ENCODE measurements around the gene NDOR1. TPM values are rescaled to one million over a fixed set of nuclear protein-coding genes. Genes with fewer than 3 reads are reported as not detected.

Gene NDOR1
- total RNA-seq, 1 experiment from 2014 or later: 31.8 TPM

DNA sequence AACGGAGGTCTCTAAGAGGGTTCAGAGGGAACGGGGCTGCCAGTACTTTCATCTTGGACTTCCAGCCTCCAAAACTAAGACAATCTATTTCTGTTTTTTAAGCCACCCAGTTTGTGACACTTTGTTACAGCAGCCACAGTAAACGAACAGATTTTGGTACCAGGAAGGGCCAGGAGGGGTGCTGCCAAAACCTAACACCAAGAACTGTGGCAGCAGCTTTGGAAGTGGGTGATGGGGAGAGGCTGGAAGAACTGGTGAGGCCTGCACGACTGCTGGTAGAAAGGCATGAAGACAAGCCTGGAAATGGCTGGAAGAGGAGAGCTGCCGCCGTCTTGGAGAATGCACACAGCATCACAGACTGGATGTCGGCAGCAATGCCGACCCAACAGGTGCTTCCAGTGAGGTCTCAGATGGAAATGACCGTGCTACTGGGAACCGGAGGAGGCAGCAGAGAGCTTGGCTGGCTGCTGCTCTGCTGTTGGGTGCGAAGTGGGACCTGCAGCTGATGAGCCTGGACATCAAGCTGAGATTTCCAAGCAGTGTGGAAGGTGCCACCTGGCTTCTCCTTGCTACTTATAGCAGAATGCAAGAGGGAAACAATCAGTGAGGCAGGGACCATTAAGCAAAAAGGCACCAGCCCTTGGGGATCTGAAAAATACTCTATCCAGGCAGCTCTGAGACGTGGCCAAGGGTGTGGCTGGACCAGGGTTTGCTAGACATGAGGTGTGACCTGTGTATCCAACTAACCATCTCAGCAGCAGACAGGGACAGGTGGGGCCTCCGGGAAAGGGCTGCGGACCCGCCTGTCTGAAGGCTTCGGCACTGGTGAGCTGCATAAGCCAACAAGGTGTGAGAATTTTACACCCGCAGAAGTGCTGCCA is 29.0 kb upstream of the NDOR1 start:
- H3K36me3 Mint-ChIP-seq (ENCODE audit: insufficient read depth, unreplicated experiment): peaks cover 40% of the 10 kb centered on the region
- no peak overlapping the region for H3K4me3 Mint-ChIP-seq (ENCODE audit: unreplicated experiment)
- H3K27me3 Mint-ChIP-seq (ENCODE audit: insufficient read depth, unreplicated experiment): no peaks in the 10 kb centered on the region
- intact Hi-C loops (cut with micrococcal nuclease; ENCODE audit: unreplicated experiment): no loop called here
- DNase-seq: peak; percentile 65 to 71
- Histone ChIP-seq H3K36me3 (ENCODE audit: control insufficient read depth, insufficient read depth, low read length) (no peaks in the 10 kb centered on the region), H3K4me3 (ENCODE audit: low read depth, low read length) (no peak overlapping the region), H3K27me3 (replicated peaks; ENCODE audit: control insufficient read depth, insufficient read depth, low read length) (no peaks in the 10 kb centered on the region), H3K9me3 (no peaks in the 10 kb centered on the region), H3K4me1 (0 out of 2 replicates have a peak, but pooled peaks cover 3% of the 10 kb centered on the region)
- CTCF ChIA-PET: interaction anchor here (0.5 to 2.2 kb wide), 14 partner anchors 9 to 336 kb away, joined by 3 to 13 read pairs (median 4); partner anchors contain the start of genes NPDC1, RNF208, RNF224 and TPRN
- TF ChIP-seq, protein P1, sequence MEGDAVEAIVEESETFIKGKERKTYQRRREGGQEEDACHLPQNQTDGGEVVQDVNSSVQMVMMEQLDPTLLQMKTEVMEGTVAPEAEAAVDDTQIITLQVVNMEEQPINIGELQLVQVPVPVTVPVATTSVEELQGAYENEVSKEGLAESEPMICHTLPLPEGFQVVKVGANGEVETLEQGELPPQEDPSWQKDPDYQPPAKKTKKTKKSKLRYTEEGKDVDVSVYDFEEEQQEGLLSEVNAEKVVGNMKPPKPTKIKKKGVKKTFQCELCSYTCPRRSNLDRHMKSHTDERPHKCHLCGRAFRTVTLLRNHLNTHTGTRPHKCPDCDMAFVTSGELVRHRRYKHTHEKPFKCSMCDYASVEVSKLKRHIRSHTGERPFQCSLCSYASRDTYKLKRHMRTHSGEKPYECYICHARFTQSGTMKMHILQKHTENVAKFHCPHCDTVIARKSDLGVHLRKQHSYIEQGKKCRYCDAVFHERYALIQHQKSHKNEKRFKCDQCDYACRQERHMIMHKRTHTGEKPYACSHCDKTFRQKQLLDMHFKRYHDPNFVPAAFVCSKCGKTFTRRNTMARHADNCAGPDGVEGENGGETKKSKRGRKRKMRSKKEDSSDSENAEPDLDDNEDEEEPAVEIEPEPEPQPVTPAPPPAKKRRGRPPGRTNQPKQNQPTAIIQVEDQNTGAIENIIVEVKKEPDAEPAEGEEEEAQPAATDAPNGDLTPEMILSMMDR (IDR thresholded peaks at IDR 0.05; ENCODE audit: insufficient read depth in 1 of 2, low read depth in 1 of 2, low read length in 1 of 2, severe bottlenecking in 1 of 2, unreplicated experiment in 1 of 2): peak; percentile 35 to 72
- POLR2A ChIA-PET: interaction anchor here (0.6 to 0.8 kb wide), 3 partner anchors 12 to 444 kb away, joined by 3 to 5 read pairs (median 3); partner anchors contain the start of gene TUBB4B
- no peaks in the 10 kb centered on the region for H3K9me3 Mint-ChIP-seq (ENCODE audit: unreplicated experiment)
- BruUV-seq (replicated peaks): no TSS peak
- H3K27ac Mint-ChIP-seq (ENCODE audit: unreplicated experiment): no peak overlapping the region
- H3K4me1 Mint-ChIP-seq (ENCODE audit: low read depth, unreplicated experiment): no peaks in the 10 kb centered on the region

DNA sequence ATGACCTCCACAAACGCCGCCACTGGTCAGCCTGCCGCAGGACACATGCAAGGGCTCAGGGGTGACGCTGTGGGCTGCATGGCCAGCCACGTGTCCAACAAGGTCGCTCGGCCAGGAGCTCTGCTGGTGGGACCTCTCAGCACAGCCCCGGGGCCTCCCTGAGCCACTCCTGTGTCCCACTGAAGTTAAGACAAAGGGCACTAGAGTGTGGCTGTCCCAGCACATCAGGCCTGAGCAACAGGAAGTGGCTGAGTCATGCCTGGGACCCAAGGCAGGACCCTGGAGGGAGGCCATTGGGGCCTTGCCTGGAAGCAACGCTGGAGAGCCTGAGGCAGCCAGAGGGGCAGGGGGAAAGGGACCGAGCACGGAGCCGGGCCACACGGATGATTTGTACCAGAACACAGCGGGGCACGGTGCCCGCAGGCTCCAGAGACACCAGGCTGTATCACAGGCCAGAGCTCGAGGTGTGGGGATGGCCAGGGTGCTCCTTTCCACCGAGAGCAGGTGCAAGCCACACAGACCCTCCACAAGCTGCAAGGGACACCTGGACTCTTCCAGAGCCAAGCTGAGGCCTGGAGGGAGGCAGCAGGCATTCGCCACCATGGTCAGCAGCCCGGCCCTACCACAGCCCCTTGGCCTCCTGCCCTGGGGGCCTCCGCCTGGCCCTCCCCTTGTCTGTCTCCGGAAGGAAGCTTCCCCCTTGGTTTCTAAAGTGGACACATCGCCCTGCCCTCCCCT is 27.1 kb upstream of the NDOR1 start:
- CTCF ChIA-PET: interaction anchor here (0.6 to 2.2 kb wide), 3 partner anchors 12 to 132 kb away, joined by 3 to 13 read pairs (median 4); no protein-coding TSS in a partner anchor
- POLR2A ChIA-PET: no interaction called here
- H3K36me3 Mint-ChIP-seq (ENCODE audit: insufficient read depth, unreplicated experiment): peaks cover 49% of the 10 kb centered on the region
- intact Hi-C loops (cut with micrococcal nuclease; ENCODE audit: unreplicated experiment): no loop called here
- DNase-seq: no peak
- H3K4me3 ChIP-seq (ENCODE audit: low read depth, low read length): no peak overlapping the region
- no peaks in the 10 kb centered on the region for H3K27me3 Mint-ChIP-seq (ENCODE audit: insufficient read depth, unreplicated experiment)
- BruUV-seq (replicated peaks): no TSS peak
- H3K9me3 ChIP-seq: no peaks in the 10 kb centered on the region
- H3K4me3 Mint-ChIP-seq (ENCODE audit: unreplicated experiment): no peak overlapping the region
- H3K4me1 Mint-ChIP-seq (ENCODE audit: low read depth, unreplicated experiment): no peaks in the 10 kb centered on the region
- peaks cover 1% of the 10 kb centered on the region; the same call in 1 of the 2 replicates for H3K36me3 ChIP-seq (ENCODE audit: control insufficient read depth, insufficient read depth, low read length)
- H3K4me1 ChIP-seq: 0 out of 2 replicates have a peak, but pooled peaks cover 3% of the 10 kb centered on the region
- no peaks in the 10 kb centered on the region for H3K27me3 ChIP-seq (replicated peaks; ENCODE audit: control insufficient read depth, insufficient read depth, low read length)
- TF ChIP-seq, protein P1 (IDR thresholded peaks at IDR 0.05; ENCODE audit: insufficient read depth in 1 of 2, low read depth in 1 of 2, low read length in 1 of 2, severe bottlenecking in 1 of 2, unreplicated experiment in 1 of 2): no peak
- H3K27ac Mint-ChIP-seq (ENCODE audit: unreplicated experiment): no peak overlapping the region
- H3K9me3 Mint-ChIP-seq (ENCODE audit: unreplicated experiment): no peaks in the 10 kb centered on the region

All from Caco-2 (cell line).